ENCODE measurements around the gene RIMKLB.

DNA sequence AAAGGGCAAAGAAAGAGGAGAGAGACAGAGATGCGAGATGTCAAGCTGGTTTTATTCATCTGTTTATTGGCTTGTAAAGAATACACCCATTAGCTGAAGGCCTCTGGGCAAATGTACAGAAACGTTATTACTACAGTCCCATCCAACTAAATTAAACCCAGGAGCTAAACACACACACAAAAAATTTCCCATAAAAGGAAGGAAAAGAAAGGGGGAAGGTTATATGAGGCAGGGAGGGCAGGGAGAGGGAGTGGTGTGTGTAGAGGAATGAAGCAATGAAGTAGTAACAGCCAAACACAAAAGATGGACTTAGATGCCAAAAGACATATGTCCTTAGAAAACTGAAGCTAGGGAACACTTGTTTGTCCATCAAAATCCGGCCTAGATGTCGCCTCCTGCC is 32.0 kb upstream of the RIMKLB start:
- TF ChIP-seq, protein P1, sequence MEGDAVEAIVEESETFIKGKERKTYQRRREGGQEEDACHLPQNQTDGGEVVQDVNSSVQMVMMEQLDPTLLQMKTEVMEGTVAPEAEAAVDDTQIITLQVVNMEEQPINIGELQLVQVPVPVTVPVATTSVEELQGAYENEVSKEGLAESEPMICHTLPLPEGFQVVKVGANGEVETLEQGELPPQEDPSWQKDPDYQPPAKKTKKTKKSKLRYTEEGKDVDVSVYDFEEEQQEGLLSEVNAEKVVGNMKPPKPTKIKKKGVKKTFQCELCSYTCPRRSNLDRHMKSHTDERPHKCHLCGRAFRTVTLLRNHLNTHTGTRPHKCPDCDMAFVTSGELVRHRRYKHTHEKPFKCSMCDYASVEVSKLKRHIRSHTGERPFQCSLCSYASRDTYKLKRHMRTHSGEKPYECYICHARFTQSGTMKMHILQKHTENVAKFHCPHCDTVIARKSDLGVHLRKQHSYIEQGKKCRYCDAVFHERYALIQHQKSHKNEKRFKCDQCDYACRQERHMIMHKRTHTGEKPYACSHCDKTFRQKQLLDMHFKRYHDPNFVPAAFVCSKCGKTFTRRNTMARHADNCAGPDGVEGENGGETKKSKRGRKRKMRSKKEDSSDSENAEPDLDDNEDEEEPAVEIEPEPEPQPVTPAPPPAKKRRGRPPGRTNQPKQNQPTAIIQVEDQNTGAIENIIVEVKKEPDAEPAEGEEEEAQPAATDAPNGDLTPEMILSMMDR (optimal IDR thresholded peaks at IDR 0.05 in 1 of 3, IDR thresholded peaks at IDR 0.05 in 1 of 3, conservative IDR thresholded peaks at IDR 0.05 in 1 of 3; ENCODE audit: extremely low read depth in 1 of 3, insufficient read depth in 2 of 3, low read length in 3 of 3), result no peak
- no peak for TF ChIP-seq EZH2 (IDR thresholded peaks at IDR 0.05; ENCODE audit: low read length)
